T1000 (cell line): ENCODE results near the gene LYL1.

Experiments
- DNase-seq: peaks from one replicate; lab custom pipeline; 2025; ENCODE audit warnings: mixed read lengths; lab: John Stamatoyannopoulos, UW

The LYL1 gene

GRCh38 chr19:13073263-13073662 lies 29.4 kb downstream of the LYL1 start:
- no peak for DNase-seq

GRCh38 chr19:13072188-13072908 lies 30.3 kb downstream of the LYL1 start:
- no peak for DNase-seq

GRCh38 chr19:13071444-13072187 lies 31.0 kb downstream of the LYL1 start:
- no peak for DNase-seq

GRCh38 chr19:13070425-13071140 lies 32.1 kb downstream of the LYL1 start:
- DNase-seq, result no peak

GRCh38 chr19:13069415-13070359 lies 33.0 kb downstream of the LYL1 start:
- DNase-seq, result no peak

GRCh38 chr19:13068085-13068846 lies 34.4 kb downstream of the LYL1 start:
- no peak for DNase-seq

- DNase-seq, result no peak
These were observed 35.5 kb downstream of the LYL1 start for GRCh38 chr19:13066933-13067807.

GRCh38 chr19:13066226-13066625 lies 36.4 kb downstream of the LYL1 start:
- no peak for DNase-seq

- no peak for DNase-seq
These were observed 38.6 kb downstream of the LYL1 start for GRCh38 chr19:13064092-13064489.

- no peak for DNase-seq
These were observed 39.1 kb downstream of the LYL1 start for GRCh38 chr19:13063461-13064091.

- DNase-seq, result no peak
These were observed 40.3 kb downstream of the LYL1 start for GRCh38 chr19:13062317-13062716.

GRCh38 chr19:13060964-13061927 lies 41.4 kb downstream of the LYL1 start:
- DNase-seq, result peak; percentile 66

- no peak for DNase-seq
These were observed 42.3 kb downstream of the LYL1 start for GRCh38 chr19:13060233-13060963.

GRCh38 chr19:13058951-13059660 lies 43.6 kb downstream of the LYL1 start:
- no peak for DNase-seq

GRCh38 chr19:13057744-13058143 lies 44.9 kb downstream of the LYL1 start:
- no peak for DNase-seq

- DNase-seq, result no peak
These were observed 45.5 kb downstream of the LYL1 start for GRCh38 chr19:13057147-13057572.
